H1 (cell line): ENCODE measurements around the gene PTDSS2. TPM values are rescaled to one million over a fixed set of nuclear protein-coding genes. Genes with fewer than 3 reads are reported as not detected.

Source experiments
- CTCF ChIA-PET: fragments of 300-600 bp; sonication (Branson Sonifier 250); formaldehyde crosslinking; loops from one replicate; lab custom pipeline; 2021; ENCODE audit not compliant: partially characterized antibody; lab: Charles Lee
- POLR2A ChIA-PET: fragments of 300-600 bp; sonication (Branson Sonifier 250); formaldehyde crosslinking; loops from one replicate; lab custom pipeline; 2021; ENCODE audit warnings: inconsistent platforms; ENCODE audit not compliant: partially characterized antibody; lab: Charles Lee
- DNase-seq, 2 experiments: peaks; one replicate each; pipeline versions ENCODE4 v3.0.0 to v3.0.0-alpha.2; 2010 to 2022; ENCODE audit warnings: low spot score in 2 of 2, low read depth in 1 of 2, mixed read lengths in 1 of 2
- FAIRE-seq: peaks from 2 replicates; lab custom pipeline; 2011; peaks lifted over from hg19 to GRCh38; lab: Jason Lieb, UNC
- H2AFZ ChIP-seq: 2 replicates; pipeline ENCODE4 v1.8.1; 2012; ENCODE audit warnings: low read length, inconsistent platforms
- H2AK5ac ChIP-seq: 2 replicates; pipeline ENCODE4 v1.6.1; 2013; ENCODE audit warnings: low read depth, low read length
- H2BK120ac ChIP-seq: replicated peaks from 2 replicates; pipeline ENCODE3; 2013; ENCODE audit warnings: low read depth, low read length, inconsistent platforms
- H2BK12ac ChIP-seq: 2 replicates; pipeline ENCODE4 v1.6.1; 2013; ENCODE audit warnings: low read depth, low read length
- H2BK15ac ChIP-seq: 2 replicates; pipeline ENCODE4 v1.6.1; 2013; ENCODE audit warnings: low read length
- H2BK20ac ChIP-seq: 2 replicates; pipeline ENCODE4 v1.6.1; 2013; ENCODE audit warnings: low read length
- H2BK5ac ChIP-seq: 2 replicates; pipeline ENCODE4 v1.6.1; 2013; ENCODE audit warnings: low read depth, low read length
- H3K14ac ChIP-seq: 2 replicates; pipeline ENCODE4 v1.6.1; 2013; ENCODE audit warnings: inconsistent platforms; ENCODE audit not compliant: insufficient read length
- H3K18ac ChIP-seq: 2 replicates; pipeline ENCODE4 v1.6.1; 2013; ENCODE audit warnings: low read length; ENCODE audit errors: extremely low read depth
- H3K23ac ChIP-seq: 2 replicates; pipeline ENCODE4 v1.6.1; 2013; ENCODE audit warnings: inconsistent platforms; ENCODE audit not compliant: insufficient read length
- H3K23me2 ChIP-seq: 2 replicates; pipeline ENCODE4 v1.6.1; 2013; ENCODE audit warnings: low read depth, low read length
- H3K27ac ChIP-seq: 2 replicates; pipeline ENCODE4 v1.6.1; 2011; ENCODE audit warnings: low read depth, low read length, inconsistent platforms
- H3K27me3 ChIP-seq, 4 experiments: replicated peaks in 1 of 4; 1 replicate in 1 of 4; 2 replicates in 3 of 4; pipeline versions ENCODE4 v1.6.1 to v1.8.1; 2011 to 2013; ENCODE audit warnings: low read length in 3 of 4, mild to moderate bottlenecking in 3 of 4, inconsistent platforms in 2 of 4, mixed read lengths in 2 of 4, moderate library complexity in 1 of 4; ENCODE audit not compliant: control insufficient read depth in 3 of 4, insufficient read depth in 3 of 4; ENCODE audit errors: extremely low read depth in 1 of 4
- H3K36me3 ChIP-seq, 4 experiments: 2 replicates each; pipeline versions ENCODE4 v1.6.1 to v1.8.1; 2011 to 2013; ENCODE audit warnings: mild to moderate bottlenecking in 4 of 4, low read length in 3 of 4, moderate library complexity in 2 of 4, control low read depth in 1 of 4, inconsistent platforms in 1 of 4; ENCODE audit not compliant: insufficient read depth in 4 of 4, control insufficient read depth in 2 of 4
- H3K4ac ChIP-seq: replicated peaks from 2 replicates; pipeline ENCODE3; 2013; ENCODE audit warnings: low read length, low read depth, mixed read lengths, inconsistent platforms; ENCODE audit not compliant: insufficient read length
- H3K4me1 ChIP-seq, 4 experiments: replicated peaks in 1 of 4; 1 replicate in 1 of 4; 2 replicates in 3 of 4; pipeline versions ENCODE4 v1.6.1 to v1.8.1; 2011 to 2013; ENCODE audit warnings: low read length in 3 of 4, inconsistent platforms in 2 of 4, mixed read lengths in 1 of 4; ENCODE audit not compliant: insufficient read depth in 4 of 4, control insufficient read depth in 3 of 4
- H3K4me2 ChIP-seq, 2 experiments: 2 replicates each; pipeline versions ENCODE4 v1.6.1 to v1.8.1; 2011 to 2013; ENCODE audit warnings: low read depth in 2 of 2, low read length in 2 of 2, control low read depth in 1 of 2, inconsistent platforms in 1 of 2, mild to moderate bottlenecking in 1 of 2; ENCODE audit not compliant: insufficient read depth in 1 of 2
- H3K4me3 ChIP-seq, 4 experiments: fragments of 200-600, 300-600 bp in 1 of 4; sonication (generic), shearing (Covaris generic), sonication (Bioruptor Twin) in 1 of 4; 2 replicates each; pipeline versions ENCODE4 v1.5.1 to v1.8.1; 2011 to 2016; ENCODE audit warnings: low read length in 4 of 4, low read depth in 3 of 4, control low read depth in 2 of 4, inconsistent platforms in 2 of 4, mild to moderate bottlenecking in 2 of 4, mixed read lengths in 1 of 4, moderate library complexity in 1 of 4; ENCODE audit not compliant: insufficient read depth in 2 of 4; ENCODE audit errors: extremely low read depth in 1 of 4
- H3K56ac ChIP-seq: replicated peaks from 2 replicates; pipeline ENCODE3; 2013; ENCODE audit warnings: low read depth, mild to moderate bottlenecking, mixed read lengths, low read length, inconsistent platforms; ENCODE audit not compliant: insufficient read length
- H3K79me1 ChIP-seq: 2 replicates; pipeline ENCODE4 v1.6.1; 2013; ENCODE audit warnings: low read depth, low read length, control low read depth
- H3K79me2 ChIP-seq, 2 experiments: 2 replicates each; pipeline versions ENCODE4 v1.6.1 to v1.8.1; 2012 to 2013; ENCODE audit warnings: low read length in 2 of 2, mild to moderate bottlenecking in 2 of 2, inconsistent platforms in 1 of 2; ENCODE audit not compliant: insufficient read depth in 2 of 2, control insufficient read depth in 1 of 2
- H3K9ac ChIP-seq, 4 experiments: replicated peaks in 1 of 4; 1 replicate in 1 of 4; 2 replicates in 3 of 4; pipeline versions ENCODE4 v1.6.1 to v1.8.1; 2011 to 2013; ENCODE audit warnings: low read depth in 3 of 4, low read length in 3 of 4, control low read depth in 2 of 4, mild to moderate bottlenecking in 2 of 4, moderate library complexity in 2 of 4, inconsistent platforms in 1 of 4; ENCODE audit errors: extremely low read depth in 1 of 4
- H3K9me3 ChIP-seq, 2 experiments: 2 replicates each; pipeline versions ENCODE4 v1.6.1 to v1.8.1; 2012 to 2013; ENCODE audit warnings: mild to moderate bottlenecking in 2 of 2, moderate library complexity in 2 of 2, control low read depth in 1 of 2, inconsistent platforms in 1 of 2, low read depth in 1 of 2, low read length in 1 of 2, mixed read lengths in 1 of 2; ENCODE audit not compliant: insufficient read depth in 2 of 2
- H4K20me1 ChIP-seq, 2 experiments: replicated peaks in 1 of 2; 2 replicates each; pipeline versions ENCODE3 to v1.8.1; 2011 to 2013; ENCODE audit warnings: inconsistent platforms in 2 of 2, low read length in 2 of 2, mild to moderate bottlenecking in 1 of 2; ENCODE audit not compliant: insufficient read depth in 2 of 2, control insufficient read depth in 1 of 2
- H4K5ac ChIP-seq: 2 replicates; pipeline ENCODE4 v1.6.1; 2013; ENCODE audit warnings: low read length, low read depth, mixed read lengths, inconsistent platforms; ENCODE audit not compliant: insufficient read length
- H4K8ac ChIP-seq: 2 replicates; pipeline ENCODE4 v1.8.0; 2013; ENCODE audit warnings: mild to moderate bottlenecking, moderate library complexity, low read length, inconsistent platforms; ENCODE audit not compliant: insufficient read depth; ENCODE audit errors: extremely low read depth
- H4K91ac ChIP-seq: replicated peaks from 2 replicates; pipeline ENCODE3; 2013; ENCODE audit warnings: low read length, mixed read lengths, inconsistent platforms; ENCODE audit not compliant: insufficient read length
- CREB1 ChIP-seq: IDR thresholded peaks from 2 replicates; pipeline ENCODE4 v1.6.1; 2012; ENCODE audit warnings: inconsistent platforms
- E2F6 ChIP-seq: IDR thresholded peaks from 2 replicates; pipeline ENCODE4 v1.6.1; 2012; ENCODE audit warnings: inconsistent platforms
- GTF2F1 ChIP-seq: IDR thresholded peaks from 2 replicates; pipeline ENCODE4 v1.6.1; 2012; ENCODE audit warnings: low read depth, low read length, improper control_type of control experiment, borderline replicate concordance
- HDAC6 ChIP-seq: IDR thresholded peaks from one replicate; pipeline ENCODE4 v1.7.1; 2012; ENCODE audit warnings: low read depth, mild to moderate bottlenecking, inconsistent platforms, low read length, moderate library complexity
- PHF8 ChIP-seq: fragments of 200-600 bp; sonication (generic); conservative IDR thresholded peaks from 2 replicates; pipeline ENCODE4 v1.7.1; 2012; ENCODE audit warnings: low read depth, mild to moderate bottlenecking, inconsistent platforms, low read length, moderate library complexity
- POLR2A ChIP-seq, 2 experiments: IDR thresholded peaks; 1 replicate in 1 of 2; 2 replicates in 1 of 2; pipeline ENCODE4 v1.6.1; 2011; ENCODE audit warnings: low read depth in 2 of 2, low read length in 2 of 2, mild to moderate bottlenecking in 2 of 2; ENCODE audit errors: control extremely low read depth in 1 of 2
- RBBP5 ChIP-seq: IDR thresholded peaks from 2 replicates; pipeline ENCODE4 v1.7.1; 2012; ENCODE audit warnings: low read depth, mild to moderate bottlenecking, inconsistent platforms, low read length, moderate library complexity, borderline replicate concordance
- SAP30 ChIP-seq: fragments of 300-600 bp; sonication (generic); IDR thresholded peaks from 2 replicates; pipeline ENCODE4 v1.7.1; 2012; ENCODE audit warnings: low read length, moderate library complexity, mild to moderate bottlenecking, inconsistent platforms; ENCODE audit not compliant: insufficient read depth, insufficient replicate concordance
- SP2 ChIP-seq: IDR thresholded peaks from 2 replicates; pipeline ENCODE4 v1.6.1; 2012; ENCODE audit warnings: mild to moderate bottlenecking, low read length, inconsistent platforms
- SRF ChIP-seq: IDR thresholded peaks from 2 replicates; pipeline ENCODE4 v1.6.1; 2011; ENCODE audit warnings: mild to moderate bottlenecking, low read depth, low read length, moderate library complexity
- WGBS, 2 experiments: shearing (Covaris generic) in 1 of 2; methylation state at CpG; one replicate each; pipeline versions ENCODE4 v1.1.6 to v1.1.7; 2013 to 2015; ENCODE audit warnings: low lambda C conversion rate in 2 of 2, mixed read lengths in 2 of 2, inconsistent platforms in 1 of 2, low coverage in 1 of 2, missing lambda C conversion rate in 1 of 2; ENCODE audit not compliant: insufficient replicate concordance in 2 of 2, insufficient coverage in 1 of 2, insufficient read length in 1 of 2; ENCODE audit errors: extremely low coverage in 1 of 2, missing lambda C conversion rate in 1 of 2; 5-methylcytosine and 5-hydroxymethylcytosine counted together
- polyA plus RNA-seq, 7 experiments: library from polyadenylated mRNA; depleted of rRNA in 3 of 7; stranded (reverse) in 5 of 7; unstranded in 2 of 7; fragments of >200 nt in 5 of 7; fragments of 200-250 nt in 2 of 7; gene quantifications; 1 replicate in 5 of 7; 2 replicates in 1 of 7; 4 replicates in 1 of 7; pipeline versions ENCODE4 v1.2.1 to v1.2.3, GENCODE V29; 2011 to 2013; ENCODE audit warnings: missing spikeins in 2 of 7, mixed read lengths in 2 of 7
- total RNA-seq: library from RNA; stranded (reverse); fragmentation: NEBNext Ultra II Directional; extraction: Animal tissue kit (Norgen Biotek cat#: 25700); gene quantifications from 2 replicates; pipeline ENCODE4 v1.2.1, GENCODE V29; 2021
- TF ChIP-seq, protein P1 (sequence below): IDR thresholded peaks from 2 replicates; pipeline ENCODE4 v1.6.1; 2012; ENCODE audit warnings: inconsistent platforms

The PTDSS2 gene
- total and polyA plus RNA-seq, 2 of the 8 experiments (the other 6 are each of a cell fraction or from before 2014, with no cell fraction given), result 48.7 to 68.2 TPM

GRCh38 chr11:506995-507726 lies 57.1 kb downstream of the PTDSS2 start, which contains the start of gene RNH1:
Gene RNH1 (minus strand): TSS chr11:507242. CDS start chr11:502162, 5,080 bp downstream.
- no peaks in the 10 kb centered on the region for H3K9me3 ChIP-seq
- peak within 1 kb of the TSS; percentile 99 for H4K5ac ChIP-seq
- POLR2A ChIA-PET, result interaction anchor here (0.5 to 7.1 kb wide), 18 partner anchors 9 to 352 kb away, joined by 3 to 41 read pairs (median 4); partner anchors contain the start of gene LRRC56
- H3K79me1 ChIP-seq, result peaks cover 2% of the 10 kb centered on the region; the same call in 1 of the 2 replicates
- peaks cover 8% of the 10 kb centered on the region for H3K23me2 ChIP-seq
- peak within 1 kb of the TSS; percentile 55 to 93 (median 82) for H3K9ac ChIP-seq
- H2AK5ac ChIP-seq, result no peak within 1 kb of the TSS
- H3K56ac ChIP-seq, result peak within 1 kb of the TSS; percentile 96
- 0% methylated on average over 41 of the region's 93 CpGs; no CpG with 5 or more reads in 1 of the 2 experiments for WGBS, 2 experiments
- no peak within 1 kb of the TSS for H3K23ac ChIP-seq
- H3K36me3 ChIP-seq, result no peaks in the 10 kb centered on the region; a peak in 1 of 8 replicates
- peaks cover 0 to 9% (median 2%) of the 10 kb centered on the region in 4 experiments; a peak in 3 of 7 replicates for H3K4me1 ChIP-seq
- H3K27ac ChIP-seq, result peak within 1 kb of the TSS; percentile 96
- H2BK120ac ChIP-seq, result peak within 1 kb of the TSS; percentile 64
- peak within 1 kb of the TSS; percentile 95 for H4K91ac ChIP-seq
- H2BK5ac ChIP-seq, result peak within 1 kb of the TSS; percentile 98
- H2BK15ac ChIP-seq, result no peak within 1 kb of the TSS
- H3K18ac ChIP-seq, result peak within 1 kb of the TSS; percentile 99
- FAIRE-seq (no peak), DNase-seq (peak; percentile 73 to 99)
- H3K4me3 ChIP-seq, result peak within 1 kb of the TSS; percentile 76 to 96 (median 87)
- H3K14ac ChIP-seq, result no peak within 1 kb of the TSS
- H2BK20ac ChIP-seq, result no peak within 1 kb of the TSS
- peak within 1 kb of the TSS; percentile 97 for H4K8ac ChIP-seq
- peak within 1 kb of the TSS; percentile 87; the same call in 1 of the 2 replicates for H2AFZ ChIP-seq
- no peaks in the 10 kb centered on the region for H3K27me3 ChIP-seq
- H2BK12ac ChIP-seq, result peak within 1 kb of the TSS; percentile 75; the same call in 1 of the 2 replicates
- peaks cover 0 to 14% of the 10 kb centered on the region in 2 experiments; a peak in 1 of 4 replicates for H3K79me2 ChIP-seq
- H3K4ac ChIP-seq, result no peak within 1 kb of the TSS
- peaks cover 0 to 6% of the 10 kb centered on the region in 2 experiments for H4K20me1 ChIP-seq
- CTCF ChIA-PET, result interaction anchor here (0.6 to 1.4 kb wide), 2 partner anchors 48 to 1301 kb away, joined by 3 read pairs; no protein-coding TSS in a partner anchor
- peak within 1 kb of the TSS; percentile 54 to 92 for H3K4me2 ChIP-seq
- peak in 1 of 2 experiments; percentile 70; a peak in 2 of 3 replicates for TF ChIP-seq POLR2A (IDR thresholded peaks at IDR 0.05; ENCODE audit: control extremely low read depth in 1 of 2, low read depth in 2 of 2, low read length in 2 of 2)
- TF ChIP-seq CREB1, result no peak; the same call in 1 of the 2 replicates
- TF ChIP-seq HDAC6, result no peak
- no peak for TF ChIP-seq SP2
- 0 out of 2 replicates have a peak, but pooled peaks have one; percentile 4 for TF ChIP-seq RBBP5
- no peak for TF ChIP-seq E2F6
- no peak for TF ChIP-seq GTF2F1
- no peak for TF ChIP-seq SAP30
- TF ChIP-seq, protein P1, sequence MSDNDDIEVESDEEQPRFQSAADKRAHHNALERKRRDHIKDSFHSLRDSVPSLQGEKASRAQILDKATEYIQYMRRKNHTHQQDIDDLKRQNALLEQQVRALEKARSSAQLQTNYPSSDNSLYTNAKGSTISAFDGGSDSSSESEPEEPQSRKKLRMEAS, result no peak
- peak; percentile 87 for TF ChIP-seq PHF8
- no peak for TF ChIP-seq SRF
